Peyer's patch (tissue), 4 donors: ENCODE measurements around the gene HS6ST3. TPM values are rescaled to one million over a fixed set of nuclear protein-coding genes. Genes with fewer than 3 reads are reported as not detected.
"Not testable (repeated sequence)": the region's sequence is repeated elsewhere in the genome, so short reads cannot be mapped to it uniquely, and the experiment has no call there.

Experiments
- DNase-seq, 3 donors: peaks; one replicate each; pipeline ENCODE4 v3.0.0-alpha.2; 2017 to 2019
- H3K27ac ChIP-seq, 4 donors: fragments of 200-600 bp; sonication (generic); one replicate each; pipeline ENCODE4 v1.5.1; 2016 to 2019
- H3K27me3 ChIP-seq, 2 donors: fragments of 200-600 bp; sonication (generic); one replicate each; pipeline ENCODE4 v1.5.1; 2019
- H3K36me3 ChIP-seq, 3 donors: fragments of 200-600 bp; sonication (generic); one replicate each; pipeline ENCODE4 v1.5.1; 2016 to 2019
- H3K4me1 ChIP-seq, 4 donors: fragments of 200-600 bp; sonication (generic); one replicate each; pipeline ENCODE4 v1.5.1; 2016 to 2019
- H3K4me3 ChIP-seq, 4 donors: fragments of 200-600 bp; sonication (generic); 1 replicate in 3 of 4; 2 replicates in 1 of 4; pipeline ENCODE4 v1.5.1; 2016 to 2019; ENCODE audit warnings: mild to moderate bottlenecking in 1 of 4
- H3K9me3 ChIP-seq, 4 donors: fragments of 200-600 bp; sonication (generic); one replicate each; pipeline ENCODE4 v1.5.1; 2016 to 2019; ENCODE audit warnings: mild to moderate bottlenecking in 1 of 4
- POLR2A ChIP-seq, 2 donors: fragments of 450-650 bp; IDR thresholded peaks; one replicate each; pipeline ENCODE4 v1.5.1; 2017; ENCODE audit warnings: antibody characterized with exemption in 2 of 2, mild to moderate bottlenecking in 2 of 2, moderate library complexity in 2 of 2
- total RNA-seq, 4 donors: library from RNA; depleted of rRNA; stranded (reverse); fragments of >200 nt; gene quantifications; one replicate each; pipeline ENCODE4 v1.1.0, GENCODE V29; 2016
- TF ChIP-seq, protein P1 (sequence below), 6 experiments: fragments of 450-650 bp in 4 of 6; fragments of 200-600 bp in 2 of 6; sonication (generic) in 1 of 6; IDR thresholded peaks; one replicate each; pipeline ENCODE4 v1.5.1; 2017 to 2019; ENCODE audit warnings: antibody characterized with exemption in 6 of 6, mild to moderate bottlenecking in 3 of 6, moderate library complexity in 1 of 6

The HS6ST3 gene
- total RNA-seq = under 1 TPM in 1 of 4 donors, not detected in 3; 0.09 TPM

DNA sequence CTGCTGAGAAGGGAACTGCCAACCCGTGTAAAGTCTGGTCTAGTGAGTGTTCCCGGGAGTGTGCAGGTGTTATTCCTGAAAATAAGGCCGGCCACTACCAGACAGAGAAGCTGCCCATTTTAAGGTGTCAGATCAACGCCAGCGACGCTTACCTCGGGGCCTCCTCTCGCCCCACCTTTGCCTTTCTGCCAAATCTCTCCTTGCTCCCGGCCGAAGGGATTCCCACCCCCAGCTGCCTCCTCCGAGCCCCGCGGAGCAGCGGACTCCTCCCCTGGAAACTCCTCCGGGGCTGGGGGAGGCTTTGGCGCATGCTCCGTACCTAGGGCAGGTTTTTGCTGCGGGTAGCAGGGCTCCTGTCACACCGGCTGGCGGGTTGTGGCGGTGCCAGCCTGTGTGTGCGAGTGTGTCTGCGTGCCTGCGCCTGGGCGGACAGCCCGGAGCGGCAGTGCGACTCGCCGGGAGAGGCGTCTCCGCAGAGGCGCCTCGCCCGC, at the start of gene HS6ST3:
Gene HS6ST3 (plus strand): TSS at position 359 of the 491 bp plus-strand sequence.
- peaks cover 0 to 9% of the 10 kb centered on the region in 2 donors for H3K27me3 ChIP-seq
- no peak for TF ChIP-seq POLR2A (IDR thresholded peaks at IDR 0.05)
- TF ChIP-seq, protein P1, sequence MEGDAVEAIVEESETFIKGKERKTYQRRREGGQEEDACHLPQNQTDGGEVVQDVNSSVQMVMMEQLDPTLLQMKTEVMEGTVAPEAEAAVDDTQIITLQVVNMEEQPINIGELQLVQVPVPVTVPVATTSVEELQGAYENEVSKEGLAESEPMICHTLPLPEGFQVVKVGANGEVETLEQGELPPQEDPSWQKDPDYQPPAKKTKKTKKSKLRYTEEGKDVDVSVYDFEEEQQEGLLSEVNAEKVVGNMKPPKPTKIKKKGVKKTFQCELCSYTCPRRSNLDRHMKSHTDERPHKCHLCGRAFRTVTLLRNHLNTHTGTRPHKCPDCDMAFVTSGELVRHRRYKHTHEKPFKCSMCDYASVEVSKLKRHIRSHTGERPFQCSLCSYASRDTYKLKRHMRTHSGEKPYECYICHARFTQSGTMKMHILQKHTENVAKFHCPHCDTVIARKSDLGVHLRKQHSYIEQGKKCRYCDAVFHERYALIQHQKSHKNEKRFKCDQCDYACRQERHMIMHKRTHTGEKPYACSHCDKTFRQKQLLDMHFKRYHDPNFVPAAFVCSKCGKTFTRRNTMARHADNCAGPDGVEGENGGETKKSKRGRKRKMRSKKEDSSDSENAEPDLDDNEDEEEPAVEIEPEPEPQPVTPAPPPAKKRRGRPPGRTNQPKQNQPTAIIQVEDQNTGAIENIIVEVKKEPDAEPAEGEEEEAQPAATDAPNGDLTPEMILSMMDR (IDR thresholded peaks at IDR 0.05) = no peak
- no peak for DNase-seq
- H3K27ac ChIP-seq = no peak within 1 kb of the TSS
- no peaks in the 10 kb centered on the region for H3K9me3 ChIP-seq
- no peaks in the 10 kb centered on the region for H3K36me3 ChIP-seq
- H3K4me3 ChIP-seq = peak within 1 kb of the TSS in 3 of 4 donors; percentile 24 to 49 (median 46)
- peaks cover 0 to 13% (median 0%) of the 10 kb centered on the region in 4 donors for H3K4me1 ChIP-seq

DNA sequence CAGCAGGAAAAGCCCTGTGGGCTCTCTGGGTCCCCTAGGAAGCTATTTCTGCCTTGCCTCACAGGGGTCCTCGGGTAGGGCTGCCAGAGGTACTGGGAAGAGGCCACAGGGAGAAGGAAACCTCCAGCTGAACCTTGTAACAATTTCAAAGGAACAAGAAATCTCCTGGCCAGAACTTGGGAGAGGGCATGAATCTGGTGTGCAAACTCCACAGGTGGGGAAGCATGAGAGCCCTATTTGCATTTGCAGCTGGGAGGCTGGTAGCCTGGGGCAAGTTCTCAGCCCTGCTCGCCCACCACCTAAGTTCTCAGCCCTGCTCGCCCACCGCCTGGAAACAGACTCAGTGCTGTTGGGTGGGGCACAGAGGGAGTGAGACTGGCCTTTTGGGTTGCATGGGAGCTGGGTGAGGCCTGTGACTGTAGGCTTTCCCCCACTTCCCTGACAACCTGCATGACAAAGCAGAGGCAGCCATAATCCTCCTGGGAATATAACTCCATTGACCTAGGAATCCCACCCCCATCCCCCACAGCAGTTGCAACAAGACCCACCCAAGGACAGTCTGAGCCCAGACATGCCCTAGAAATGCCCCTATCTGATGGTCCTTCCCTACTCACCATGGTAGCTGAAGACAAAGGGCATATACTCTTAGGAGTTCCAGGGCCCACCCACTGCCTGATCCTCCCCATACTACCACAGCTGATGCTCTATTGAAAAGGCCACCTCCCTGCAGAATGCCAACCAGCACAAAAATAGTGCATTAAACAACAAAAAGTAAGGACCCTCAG, 48.4 kb upstream of the HS6ST3 start:
- DNase-seq = no peak
- Histone ChIP-seq H3K4me1 (no peaks in the 10 kb centered on the region), H3K27ac (no peak overlapping the region), H3K36me3 (no peaks in the 10 kb centered on the region), H3K9me3 (peaks cover 0 to 2% (median 0%) of the 10 kb centered on the region in 4 donors), H3K4me3 (no peak overlapping the region), H3K27me3 (no peaks in the 10 kb centered on the region)
- TF ChIP-seq, protein P1 (IDR thresholded peaks at IDR 0.05) = no peak
- no peak for TF ChIP-seq POLR2A (IDR thresholded peaks at IDR 0.05)

DNA sequence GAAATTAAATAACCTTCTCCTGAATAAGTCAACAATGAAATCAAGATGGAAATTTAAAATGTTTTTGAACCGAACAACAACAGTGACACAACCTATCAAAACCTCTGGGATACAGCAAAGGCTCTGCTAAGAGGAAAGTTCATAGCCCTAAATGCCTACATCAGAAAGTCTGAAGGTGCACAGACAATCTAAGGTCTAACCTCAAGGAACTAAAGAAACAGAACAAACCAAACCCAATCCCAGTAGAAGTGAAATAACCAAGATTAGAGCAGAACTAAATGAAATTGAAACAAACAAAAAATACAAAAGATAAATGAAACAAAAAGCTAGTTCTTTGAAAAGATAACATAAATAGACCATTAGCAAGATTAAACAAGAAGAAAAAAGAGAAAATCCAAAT, 45.7 kb upstream of the HS6ST3 start:
- H3K4me1 ChIP-seq = no peaks in the 10 kb centered on the region
- no peak for TF ChIP-seq POLR2A (IDR thresholded peaks at IDR 0.05)
- TF ChIP-seq, protein P1 (IDR thresholded peaks at IDR 0.05) = no peak
- H3K27me3 ChIP-seq = no peaks in the 10 kb centered on the region
- H3K27ac ChIP-seq = no peak overlapping the region
- no peaks in the 10 kb centered on the region for H3K36me3 ChIP-seq
- H3K9me3 ChIP-seq = peaks cover 0 to 5% (median 0%) of the 10 kb centered on the region in 4 donors
- DNase-seq = no peak
- no peak overlapping the region for H3K4me3 ChIP-seq

DNA sequence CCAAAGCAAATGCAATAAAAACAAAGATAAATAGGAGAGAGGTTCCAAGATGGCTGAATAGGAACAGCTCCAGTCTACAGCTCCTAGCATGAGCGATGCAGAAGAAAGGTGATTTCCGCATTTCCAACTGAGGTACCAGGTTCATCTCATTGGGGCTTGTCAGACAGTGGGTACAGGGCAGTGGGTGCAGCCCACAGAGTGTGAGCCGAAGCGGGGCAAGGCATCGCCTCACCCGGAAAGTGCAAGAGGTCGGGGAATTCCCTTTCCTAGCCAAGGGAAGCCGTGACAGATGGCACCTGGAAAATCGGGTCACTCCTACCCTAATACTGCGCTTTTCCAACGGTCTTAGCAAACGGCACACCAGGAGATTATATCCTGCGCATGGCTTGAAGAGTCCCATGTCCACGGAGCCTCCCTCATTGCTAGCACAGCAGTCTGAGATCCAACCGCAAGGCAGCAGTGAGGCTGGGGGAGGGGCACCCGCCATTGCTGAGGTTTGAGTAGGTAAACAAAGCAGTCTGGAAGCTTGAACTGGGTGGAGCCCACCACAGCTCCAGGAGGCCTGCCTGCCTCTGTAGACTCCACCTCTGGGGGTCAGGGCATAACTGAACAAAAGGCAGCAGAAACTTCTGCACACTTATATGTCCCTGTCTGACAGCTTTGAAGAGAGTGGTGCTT, 43.3 kb upstream of the HS6ST3 start:
- H3K27ac ChIP-seq, H3K27me3 ChIP-seq, H3K4me3 ChIP-seq, H3K4me1 ChIP-seq, DNase-seq, H3K36me3 ChIP-seq, H3K9me3 ChIP-seq: not testable (repeated sequence)

DNA sequence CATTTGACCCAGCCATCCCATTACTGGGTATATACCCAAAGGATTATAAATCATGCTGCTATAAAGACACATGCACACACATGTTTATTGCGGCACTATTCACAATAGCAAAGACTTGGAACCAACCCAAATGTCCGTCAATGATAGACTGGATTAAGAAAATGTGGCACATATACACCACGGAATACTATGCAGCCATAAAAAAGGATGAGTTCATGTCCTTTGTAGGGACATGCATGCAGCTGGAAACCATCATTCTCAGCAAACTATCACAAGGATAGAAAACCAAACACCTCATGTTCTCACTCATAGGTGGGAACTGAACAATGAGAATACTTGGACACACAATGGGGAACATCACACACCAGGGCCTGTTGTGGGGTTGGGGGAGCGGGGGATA, 39.0 kb upstream of the HS6ST3 start:
- not testable (repeated sequence) for H3K36me3 ChIP-seq, H3K9me3 ChIP-seq, H3K27ac ChIP-seq, DNase-seq, H3K4me1 ChIP-seq, H3K4me3 ChIP-seq, H3K27me3 ChIP-seq

DNA sequence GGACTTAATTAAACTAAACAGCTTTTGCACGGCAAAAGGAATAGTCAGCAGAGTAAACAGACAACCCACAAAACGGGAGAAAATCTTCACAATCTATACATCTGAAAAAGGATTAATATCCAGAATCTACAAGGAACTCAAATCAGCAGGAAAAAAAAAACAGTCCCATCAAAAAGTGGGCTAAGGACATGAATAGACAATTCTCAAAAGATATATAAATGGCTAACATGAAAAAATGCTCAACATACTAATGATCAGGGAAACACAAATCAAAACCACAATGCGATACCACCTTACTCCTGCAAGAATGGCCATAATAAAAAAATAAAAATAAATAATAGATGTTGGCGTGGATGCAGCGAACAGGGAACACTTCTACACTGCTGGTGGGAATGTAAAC, 38.4 kb upstream of the HS6ST3 start:
- not testable (repeated sequence) for H3K4me1 ChIP-seq, H3K9me3 ChIP-seq, H3K27ac ChIP-seq, H3K4me3 ChIP-seq, H3K36me3 ChIP-seq, DNase-seq, H3K27me3 ChIP-seq

DNA sequence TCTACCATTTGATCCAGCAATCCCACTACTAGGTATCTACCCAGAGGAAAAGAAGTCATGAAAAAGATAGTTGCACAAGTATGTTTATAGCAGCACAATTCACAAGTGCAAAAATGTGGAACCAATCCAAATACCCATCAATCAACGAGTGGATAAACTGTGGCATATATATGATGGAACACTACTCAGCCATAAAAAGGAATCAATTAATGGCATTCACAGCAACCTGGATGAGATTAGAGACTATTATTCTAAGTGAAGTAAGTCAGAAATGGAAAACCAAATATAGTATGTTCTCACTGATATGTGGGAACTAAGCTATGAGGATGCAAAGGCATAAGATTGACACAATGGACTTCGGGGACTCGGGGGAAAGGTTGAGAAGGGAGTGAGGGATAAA, 38.0 kb upstream of the HS6ST3 start:
- H3K4me1 ChIP-seq, DNase-seq, H3K27ac ChIP-seq, H3K27me3 ChIP-seq, H3K4me3 ChIP-seq, H3K9me3 ChIP-seq, H3K36me3 ChIP-seq: not testable (repeated sequence)
